NCI-H2107 treated with DMSO at 0.1 percent for 48 hours (cell line): ENCODE data around the gene ASCC3.

Experiments
- DNase-seq: peaks from one replicate; lab custom pipeline; 2025; ENCODE audit not compliant: unreplicated experiment; lab: John Stamatoyannopoulos, UW

Gene ASCC3

DNA sequence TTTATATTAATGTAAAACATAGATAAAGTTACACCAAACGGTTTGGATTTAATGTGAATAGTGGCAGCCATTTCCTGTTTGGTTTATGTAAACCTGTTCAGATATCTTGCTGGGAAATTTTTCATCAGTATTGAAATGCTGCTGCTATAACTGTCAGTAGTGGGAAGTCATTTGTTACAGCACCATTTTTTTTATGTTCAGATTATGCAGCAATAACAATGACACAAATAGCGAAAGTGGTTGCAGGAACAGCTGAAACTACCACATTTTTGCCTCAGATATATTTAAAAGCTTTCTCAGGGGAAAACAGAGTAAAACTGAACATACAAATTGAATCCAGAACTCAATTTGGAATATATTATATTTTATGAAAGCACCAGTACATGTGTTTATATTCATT, 287.6 kb downstream of the ASCC3 start:
- DNase-seq, result peak; percentile 84

DNA sequence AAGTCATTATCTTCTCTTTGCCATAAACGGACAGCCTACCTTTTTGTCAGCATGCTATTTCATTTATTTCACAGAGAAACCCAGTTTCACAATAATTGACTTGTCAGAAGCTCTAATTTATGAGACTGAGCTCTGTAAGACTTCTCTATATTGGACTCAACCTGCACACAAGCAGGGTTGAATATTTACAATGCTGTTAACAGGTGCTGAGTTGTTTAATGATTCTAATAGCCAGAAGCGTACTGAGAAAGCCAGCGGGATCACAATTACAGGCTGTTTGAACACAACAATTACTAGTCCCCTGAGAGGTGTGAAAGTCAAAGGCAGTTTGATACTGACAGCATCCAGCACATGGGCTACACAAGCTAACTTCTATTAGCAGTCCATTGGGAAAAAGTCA, 288.2 kb downstream of the ASCC3 start:
- DNase-seq, result peak; percentile 99

DNA sequence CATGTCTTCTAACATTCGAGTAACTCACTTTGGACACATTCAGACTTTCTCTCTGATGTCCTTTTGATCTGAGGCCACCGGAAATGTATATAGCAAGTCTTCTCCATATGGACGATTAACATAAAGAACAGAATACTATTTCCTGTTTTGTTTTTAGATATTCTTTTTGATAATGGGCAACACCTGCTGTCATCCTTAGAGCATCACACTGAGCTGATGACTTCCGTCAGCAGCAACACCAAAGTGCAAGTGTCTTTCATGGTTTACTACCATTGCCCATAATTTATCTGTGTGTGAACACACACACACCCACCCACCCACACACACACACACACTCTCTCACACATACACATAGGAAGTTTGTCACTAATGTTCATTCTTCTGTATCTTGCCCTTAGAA, 303.7 kb downstream of the ASCC3 start:
- no peak for DNase-seq

DNA sequence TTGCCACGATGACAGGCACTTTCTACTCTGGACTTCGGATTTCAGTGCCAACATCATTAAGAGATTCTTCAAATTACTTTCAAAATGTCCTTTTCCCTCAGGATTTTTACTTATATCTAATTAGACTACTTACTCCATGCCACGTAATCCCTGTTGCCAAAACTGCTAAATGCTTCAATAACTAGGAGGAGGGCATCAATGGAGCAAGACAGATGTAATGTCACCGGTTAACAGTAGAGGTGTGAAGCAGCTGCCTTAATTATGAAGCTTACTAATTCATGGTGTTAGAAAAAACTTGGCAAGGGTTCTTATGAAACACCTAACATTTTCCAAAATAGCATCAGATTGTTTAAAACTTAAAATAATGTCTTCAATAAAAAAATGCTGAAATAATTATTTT, 305.2 kb downstream of the ASCC3 start:
- DNase-seq, result no peak

DNA sequence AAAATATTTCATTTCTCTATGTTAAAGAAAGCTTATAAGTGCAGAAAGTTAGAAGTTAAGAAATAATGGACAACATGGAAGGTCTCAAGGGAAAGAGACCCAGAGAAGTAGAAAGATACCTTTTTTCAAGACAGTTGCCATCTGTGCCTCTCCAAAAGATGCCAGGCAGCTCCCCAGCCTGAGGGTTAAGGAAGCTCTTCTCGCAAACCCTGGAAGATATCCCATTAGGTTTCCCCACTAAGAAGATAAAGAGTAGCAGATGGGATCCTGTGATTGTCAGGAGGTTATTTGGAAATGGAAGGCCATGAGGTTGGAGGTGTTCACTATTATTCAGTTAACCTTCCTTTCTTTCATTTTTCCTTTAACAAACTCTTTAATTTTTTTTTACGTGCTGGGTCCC, 306.3 kb downstream of the ASCC3 start:
- no peak for DNase-seq

DNA sequence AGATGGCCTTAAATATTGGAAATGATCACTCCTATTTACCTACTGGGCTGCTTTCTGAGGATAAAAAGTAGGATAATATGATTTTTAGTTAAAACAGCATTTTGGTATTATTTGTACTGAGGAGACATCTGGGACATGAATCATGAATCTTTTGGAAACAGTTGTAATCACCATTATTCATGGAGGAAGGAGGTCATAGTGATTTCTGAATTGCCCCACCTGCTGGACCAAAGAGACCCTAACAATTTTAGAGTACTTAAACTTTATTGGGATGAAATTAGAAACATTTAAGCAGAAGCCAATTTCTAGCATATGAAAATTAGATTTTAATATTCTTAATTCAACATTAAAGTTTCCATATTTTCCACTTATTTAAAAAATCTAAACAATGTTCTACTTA, 308.0 kb downstream of the ASCC3 start:
- no peak for DNase-seq

DNA sequence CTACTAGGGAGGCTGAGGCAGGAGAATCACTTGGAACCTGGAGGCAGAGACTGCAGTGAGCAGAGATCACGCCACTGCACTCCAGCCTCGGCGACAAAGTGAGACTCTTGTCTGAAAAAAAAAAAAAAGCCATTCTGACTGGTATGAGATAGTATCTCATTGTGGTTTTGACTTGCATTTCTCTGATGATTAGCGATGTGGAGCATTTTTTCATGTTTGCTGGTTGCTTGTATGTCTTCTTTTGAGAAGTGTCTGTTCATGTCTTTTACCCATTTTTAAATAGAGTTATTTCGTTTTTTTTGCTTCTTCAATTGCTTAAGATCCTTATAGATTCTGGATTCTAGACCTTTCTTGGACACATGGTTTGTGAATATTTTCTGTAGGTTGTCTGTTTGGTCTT, 312.9 kb downstream of the ASCC3 start:
- DNase-seq, result no peak

DNA sequence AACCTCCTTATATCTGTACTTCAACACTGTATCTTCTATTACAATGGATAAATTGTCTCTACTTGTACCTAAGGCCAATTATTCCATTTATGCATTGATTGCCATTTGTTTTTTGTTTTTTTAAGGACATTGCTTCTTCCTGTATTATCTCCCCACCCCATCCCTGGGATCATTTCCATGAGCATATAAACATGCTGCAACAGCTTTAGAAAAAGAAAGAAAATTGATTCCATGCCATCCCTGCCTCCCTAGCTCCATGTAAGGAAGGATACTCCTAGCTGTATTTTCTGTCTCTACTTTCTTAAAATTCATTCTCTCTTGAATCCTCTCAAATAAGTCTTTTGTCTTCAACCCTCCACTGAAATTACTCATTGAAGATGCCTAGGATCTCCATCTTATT, 314.6 kb downstream of the ASCC3 start:
- no peak for DNase-seq

DNA sequence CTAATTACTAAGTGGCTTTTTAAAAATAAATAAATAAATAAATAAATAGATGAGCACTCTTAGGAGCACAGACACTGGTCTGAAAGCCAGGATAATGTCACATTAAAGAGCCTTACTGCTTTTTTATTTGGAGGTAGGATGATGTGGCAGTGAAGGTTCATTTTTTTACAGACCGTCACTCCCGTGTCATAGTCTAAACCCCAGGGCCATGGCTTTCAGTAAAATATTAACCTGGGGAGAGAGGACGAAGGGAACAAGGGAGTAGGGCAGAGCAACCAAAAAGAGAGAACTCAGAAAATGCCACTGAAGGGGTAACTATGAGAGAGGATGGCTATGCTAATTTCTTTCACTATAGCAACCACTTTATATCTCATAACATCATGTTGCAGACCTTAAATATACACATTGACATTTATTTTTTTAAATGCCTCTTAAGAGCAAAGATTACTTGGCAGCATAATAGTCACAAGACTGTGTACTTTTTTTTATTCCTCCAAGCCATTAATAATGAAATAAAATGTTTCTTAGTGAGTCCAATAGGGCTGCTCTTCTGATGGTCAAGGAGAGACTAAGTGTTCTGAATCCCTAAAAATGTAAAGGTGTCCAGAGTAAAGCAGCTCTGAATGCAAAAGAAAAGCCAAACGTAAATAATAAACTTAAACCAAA, 315.6 kb downstream of the ASCC3 start:
- no peak for DNase-seq

DNA sequence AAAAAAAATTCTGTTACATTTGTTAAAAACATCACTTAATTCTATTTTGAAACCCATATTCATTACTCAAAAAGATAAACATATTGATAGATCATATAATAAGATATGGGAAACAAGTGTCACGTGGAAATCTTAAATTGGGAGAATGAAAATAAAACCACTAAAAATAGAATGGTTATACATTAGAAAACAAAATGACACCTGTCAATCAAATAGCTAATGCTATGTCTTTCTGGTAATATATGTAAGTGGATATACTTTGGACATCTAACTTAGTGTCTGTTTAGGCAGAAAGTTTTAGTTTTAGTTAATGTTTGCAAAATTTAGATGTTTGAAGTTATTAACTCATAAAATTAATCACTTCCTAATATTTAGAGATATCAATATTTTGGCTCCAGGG, 321.3 kb downstream of the ASCC3 start:
- DNase-seq, result no peak

DNA sequence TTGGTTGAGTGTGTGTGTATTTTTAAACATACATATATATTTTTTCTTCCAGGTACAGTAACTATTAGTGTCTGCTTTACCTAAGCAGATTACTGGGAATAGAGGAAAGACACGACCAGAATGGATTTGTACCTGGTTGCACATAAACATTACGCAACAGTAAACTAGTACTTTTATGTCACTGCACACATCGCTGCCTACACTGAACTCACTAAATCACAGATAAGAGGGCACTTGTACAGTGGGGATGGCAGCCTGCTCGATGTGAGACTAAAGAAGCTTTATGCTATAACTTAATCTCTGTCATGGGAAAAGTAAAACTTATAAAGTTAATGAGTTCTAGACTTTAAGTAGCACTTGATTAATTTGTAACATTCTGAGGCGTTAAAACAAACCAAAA, 326.9 kb downstream of the ASCC3 start:
- peak; percentile 53 for DNase-seq

DNA sequence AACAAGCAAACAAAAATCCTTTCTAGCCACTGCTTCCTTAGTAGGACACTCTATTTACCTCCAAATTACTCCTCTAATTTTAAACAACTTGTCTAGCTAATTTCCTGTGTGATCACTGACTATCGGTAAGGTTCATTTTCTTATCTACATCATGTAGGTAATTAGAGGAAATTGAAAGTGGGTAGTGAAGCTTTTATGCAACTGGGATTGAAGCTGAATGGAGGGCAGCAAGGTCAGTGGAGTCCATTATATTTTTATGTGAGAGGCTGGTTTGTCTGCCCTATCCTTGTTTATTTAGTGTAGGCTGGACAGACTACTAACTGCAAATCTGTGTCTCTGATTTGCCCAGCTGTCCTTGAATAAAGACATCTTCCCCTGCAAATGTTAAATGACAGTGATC, 327.9 kb downstream of the ASCC3 start:
- DNase-seq, result no peak

DNA sequence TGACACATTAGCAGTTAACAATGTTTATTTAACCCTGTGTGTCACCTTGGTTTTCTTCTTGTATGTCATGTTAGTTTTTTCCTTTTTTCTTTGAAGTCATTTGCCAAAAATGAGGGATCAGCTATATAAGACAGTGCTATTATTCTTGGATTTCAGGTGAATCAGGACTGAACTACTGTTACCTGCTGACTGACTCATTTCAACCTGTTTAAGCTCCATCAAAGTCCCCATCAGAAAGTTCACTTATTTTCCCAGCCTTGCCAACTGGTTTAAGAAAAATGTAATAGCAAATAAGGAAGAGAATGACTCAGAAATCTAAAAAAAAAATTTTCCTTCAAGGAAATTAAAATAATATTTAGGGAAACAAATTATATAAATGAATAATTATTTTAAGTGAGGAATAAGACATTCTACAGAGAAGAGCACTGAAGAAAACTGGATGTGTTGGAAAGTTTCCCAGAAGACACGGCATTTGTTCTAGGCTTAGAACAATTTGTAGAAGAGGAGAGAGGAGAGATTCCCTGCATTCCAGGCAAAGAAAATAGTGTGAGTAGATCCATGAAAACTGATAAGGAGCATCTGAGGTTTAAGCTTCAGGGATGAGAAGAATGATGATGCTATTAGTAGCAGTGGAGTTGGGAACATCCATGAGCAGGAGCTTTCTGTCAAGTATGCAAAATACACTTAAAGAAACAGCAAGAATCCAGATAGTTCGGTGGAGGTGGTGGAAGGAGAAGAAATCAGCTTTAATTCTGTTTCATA, 331.5 kb downstream of the ASCC3 start:
- no peak for DNase-seq

DNA sequence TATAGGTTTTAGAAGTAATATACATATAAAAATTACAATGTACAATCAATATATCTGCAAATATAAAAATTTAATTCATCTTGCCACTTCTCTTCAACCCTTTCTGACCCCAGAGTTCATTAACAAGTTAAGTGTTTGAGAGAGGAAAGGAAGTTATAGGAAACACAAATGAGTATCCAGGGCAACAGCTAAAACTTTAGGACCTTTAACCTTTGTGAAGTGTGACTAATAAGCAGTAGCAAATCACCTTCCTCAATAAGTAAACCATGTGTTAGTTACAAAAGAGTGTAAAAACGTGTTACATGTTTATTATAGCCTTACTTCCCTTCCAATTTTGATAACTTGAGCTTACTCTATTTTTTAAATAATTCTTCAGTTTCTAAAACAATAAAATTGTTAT, 343.0 kb downstream of the ASCC3 start:
- DNase-seq, result no peak

DNA sequence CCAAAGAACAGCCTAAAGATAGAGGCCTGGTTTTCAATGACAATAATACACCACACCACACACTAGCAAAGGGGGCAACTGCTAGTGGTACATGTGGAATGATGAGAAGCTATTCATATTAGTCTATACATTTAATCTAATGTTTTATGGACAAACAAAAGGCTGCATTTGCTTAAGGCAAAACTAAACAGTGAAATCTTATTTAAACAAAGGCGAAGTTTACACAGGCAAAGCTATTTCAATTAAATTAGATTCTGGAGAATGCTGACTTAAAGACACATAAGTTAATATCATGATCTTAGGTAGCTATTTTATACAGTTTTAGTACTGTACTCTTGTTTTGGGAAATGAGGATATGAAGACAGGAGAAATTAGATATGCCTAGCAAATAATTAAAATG, 362.5 kb downstream of the ASCC3 start:
- DNase-seq, result no peak

DNA sequence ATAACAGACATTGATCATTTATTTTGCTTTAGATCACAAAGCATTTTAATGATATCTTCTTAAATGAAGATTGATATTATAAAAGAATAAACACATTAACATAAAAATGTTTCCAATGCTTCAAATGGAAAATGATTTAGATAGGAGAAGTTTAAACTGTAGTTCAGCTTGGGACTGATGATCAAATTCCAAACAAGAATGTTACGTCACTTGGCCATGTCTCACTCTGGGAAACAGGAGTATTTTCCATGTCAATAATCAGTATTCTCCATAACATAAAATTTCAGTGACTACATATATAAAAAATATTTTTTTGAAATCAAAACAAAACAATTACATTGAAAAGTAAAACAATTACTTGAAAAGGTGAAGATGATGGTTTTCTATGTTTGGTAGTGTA, 363.5 kb downstream of the ASCC3 start:
- DNase-seq, result no peak

DNA sequence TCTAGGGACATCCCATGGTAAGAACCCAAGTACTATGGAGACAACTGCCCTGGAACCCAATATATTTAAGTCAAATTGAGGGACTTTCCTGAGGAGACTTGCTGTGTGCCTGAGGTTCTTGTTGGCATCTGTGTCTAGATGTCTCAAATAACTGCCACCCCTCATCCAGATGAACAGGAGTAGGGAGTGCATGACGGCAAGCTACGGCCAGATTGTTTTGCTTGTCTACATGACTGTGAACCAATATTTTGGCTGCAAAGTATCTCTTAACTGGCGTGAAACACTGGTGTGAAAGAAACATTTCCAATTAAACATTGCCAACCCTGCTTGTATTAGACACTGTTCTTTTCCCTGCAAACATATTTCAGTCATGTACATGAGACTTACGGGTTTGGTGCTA, 364.0 kb downstream of the ASCC3 start:
- DNase-seq, result no peak

DNA sequence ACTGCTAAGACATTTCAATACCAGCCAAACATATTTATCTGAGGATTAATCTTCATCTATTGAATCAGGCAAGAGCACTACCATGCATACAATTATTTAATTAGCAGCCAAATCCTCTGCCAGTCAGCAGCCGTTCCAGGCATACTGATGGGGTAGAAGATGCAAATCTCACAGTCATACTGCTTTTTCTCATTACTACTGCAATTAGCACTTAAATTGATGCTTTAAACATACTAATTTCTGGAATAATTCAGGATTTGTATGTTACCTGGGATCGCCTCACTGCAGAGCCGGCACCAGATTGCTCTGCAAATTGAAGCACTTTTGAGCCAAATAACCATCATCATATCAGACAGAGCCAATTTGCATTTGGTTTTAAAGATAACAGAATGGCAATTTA, 366.5 kb downstream of the ASCC3 start:
- DNase-seq, result no peak

DNA sequence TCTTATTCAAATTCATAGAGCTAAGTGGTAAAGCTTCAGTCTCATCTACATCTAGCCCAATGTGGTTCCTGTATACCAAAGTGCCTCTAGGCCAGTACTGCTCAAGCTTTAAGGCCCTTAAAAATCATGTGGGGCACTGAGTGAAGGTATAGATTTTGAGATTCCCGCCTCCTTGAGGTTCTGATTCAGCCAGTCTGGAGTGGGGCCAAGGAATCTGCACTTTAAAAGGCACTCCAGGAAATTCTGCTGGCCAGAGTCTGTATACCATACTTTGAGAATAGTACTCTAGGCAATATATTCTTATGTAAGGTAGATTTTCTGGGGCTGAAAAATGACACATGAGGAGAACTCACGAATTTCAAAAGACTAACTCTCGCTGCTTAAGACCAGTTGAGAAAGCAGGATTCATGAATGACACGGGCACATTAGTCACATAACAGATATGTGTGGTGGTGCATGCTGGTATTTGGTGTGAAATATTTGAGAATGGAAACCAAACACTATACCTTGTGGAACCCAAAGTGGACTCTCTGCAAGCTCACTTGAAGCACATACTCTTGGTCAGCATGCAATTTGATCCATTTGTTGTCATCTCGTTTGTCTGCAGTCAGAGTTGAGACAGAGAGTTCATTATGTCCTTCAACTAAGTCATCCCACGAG, 368.8 kb downstream of the ASCC3 start:
- DNase-seq, result no peak

DNA sequence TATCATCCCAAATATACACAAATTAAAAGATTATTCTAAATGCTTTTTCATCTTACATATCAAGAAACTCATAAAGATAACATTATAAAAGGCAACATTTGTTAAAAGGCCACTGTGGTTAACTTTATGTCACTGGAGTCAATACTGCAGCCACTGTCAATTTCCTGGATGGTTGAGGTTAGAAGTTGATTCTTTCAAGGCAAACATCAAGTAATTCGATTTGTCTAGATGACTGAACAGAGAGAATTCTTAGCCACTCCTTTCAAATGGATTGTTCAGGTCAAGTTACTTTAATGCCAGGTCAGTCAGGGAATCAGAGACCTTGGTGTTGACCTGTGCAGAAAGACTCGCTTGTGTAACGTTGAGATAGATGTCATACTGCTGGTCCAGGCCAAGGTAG, 372.0 kb downstream of the ASCC3 start:
- no peak for DNase-seq

DNA sequence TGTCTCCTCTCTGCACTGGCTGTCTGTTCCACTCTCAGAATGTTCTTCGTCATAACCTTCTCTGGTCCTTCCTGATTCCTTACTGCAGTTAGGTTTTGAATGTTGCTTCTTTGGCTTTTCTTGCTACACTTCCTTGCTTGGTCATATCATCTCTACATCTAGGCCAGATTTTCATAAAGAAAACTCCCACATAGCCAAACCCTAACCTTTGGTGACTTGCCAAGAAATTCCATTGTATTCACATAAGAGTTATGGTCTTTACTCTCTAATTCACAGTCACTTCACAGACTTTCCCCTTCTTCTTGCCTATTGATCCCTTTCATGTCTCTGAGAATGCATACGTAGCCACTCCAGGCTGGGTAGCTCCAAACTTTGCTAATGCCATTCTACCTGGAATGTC, 374.5 kb downstream of the ASCC3 start:
- no peak for DNase-seq
